H9 (cell line): ENCODE data around the gene CLEC4E. TPM values are rescaled to one million over a fixed set of nuclear protein-coding genes. Genes with fewer than 3 reads are reported as not detected.

Source experiments
- DNase-seq: peaks from one replicate; pipeline ENCODE4 v3.0.0-alpha.2; 2017
- H2AFZ ChIP-seq: one replicate; pipeline ENCODE4 v1.6.1; 2013; ENCODE audit warnings: mild to moderate bottlenecking, low read length, control low read depth, moderate library complexity
- H2AK5ac ChIP-seq: 2 replicates; pipeline ENCODE4 v1.6.1; 2013; ENCODE audit warnings: low read length, control low read depth, mixed read lengths; ENCODE audit not compliant: insufficient read length
- H2BK120ac ChIP-seq: one replicate; pipeline ENCODE4 v1.6.1; 2013; ENCODE audit warnings: low read depth, mild to moderate bottlenecking, low read length, control low read depth, inconsistent platforms; ENCODE audit not compliant: poor library complexity, severe bottlenecking
- H2BK12ac ChIP-seq: 2 replicates; pipeline ENCODE4 v1.6.1; 2013; ENCODE audit warnings: low read length, control low read depth, mixed read lengths, low read depth; ENCODE audit not compliant: insufficient read length
- H2BK15ac ChIP-seq: 2 replicates; pipeline ENCODE4 v1.6.1; 2013; ENCODE audit warnings: low read depth, low read length, control low read depth
- H2BK20ac ChIP-seq: one replicate; pipeline ENCODE4 v1.6.1; 2013; ENCODE audit warnings: low read depth, mild to moderate bottlenecking, low read length, control low read depth, inconsistent platforms; ENCODE audit not compliant: poor library complexity, severe bottlenecking
- H2BK5ac ChIP-seq: 2 replicates; pipeline ENCODE4 v1.6.1; 2013; ENCODE audit warnings: low read length, control low read depth, mixed read lengths; ENCODE audit not compliant: insufficient read length
- H3K14ac ChIP-seq: 2 replicates; pipeline ENCODE4 v1.6.1; 2013; ENCODE audit warnings: low read length, control low read depth; ENCODE audit not compliant: insufficient read depth
- H3K18ac ChIP-seq: 2 replicates; pipeline ENCODE4 v1.6.1; 2013; ENCODE audit warnings: low read depth, mild to moderate bottlenecking, mixed read lengths, low read length, control low read depth; ENCODE audit not compliant: insufficient read length
- H3K23ac ChIP-seq: 2 replicates; pipeline ENCODE4 v1.6.1; 2013; ENCODE audit warnings: low read length, control low read depth, mixed read lengths, low read depth; ENCODE audit not compliant: insufficient read length
- H3K23me2 ChIP-seq: 2 replicates; pipeline ENCODE4 v1.6.1; 2013; ENCODE audit warnings: low read depth, mild to moderate bottlenecking, mixed read lengths, low read length, control low read depth; ENCODE audit not compliant: insufficient read length, poor library complexity, severe bottlenecking
- H3K27ac ChIP-seq: 2 replicates; pipeline ENCODE4 v1.5.1; 2013; ENCODE audit warnings: low read length, control low read depth, mixed read lengths, low read depth; ENCODE audit not compliant: insufficient read length
- H3K27me3 ChIP-seq: 2 replicates; pipeline ENCODE4 v1.6.1; 2013; ENCODE audit warnings: low read length, control low read depth, inconsistent platforms; ENCODE audit not compliant: insufficient read depth
- H3K4ac ChIP-seq: 2 replicates; pipeline ENCODE4 v1.6.1; 2013; ENCODE audit warnings: low read depth, mild to moderate bottlenecking, control low read depth, inconsistent platforms, low read length, moderate library complexity
- H3K4me1 ChIP-seq: 2 replicates; pipeline ENCODE4 v1.6.1; 2013; ENCODE audit warnings: low read length, control low read depth, inconsistent platforms; ENCODE audit not compliant: insufficient read depth
- H3K4me2 ChIP-seq: 2 replicates; pipeline ENCODE4 v1.6.1; 2013; ENCODE audit warnings: low read length, control low read depth, mixed read lengths; ENCODE audit not compliant: insufficient read length, insufficient read depth
- H3K56ac ChIP-seq: 2 replicates; pipeline ENCODE4 v1.6.1; 2013; ENCODE audit warnings: low read depth, mild to moderate bottlenecking, mixed read lengths, low read length, control low read depth; ENCODE audit not compliant: insufficient read length
- H3K79me1 ChIP-seq: 2 replicates; pipeline ENCODE4 v1.6.1; 2013; ENCODE audit warnings: low read depth, mild to moderate bottlenecking, moderate library complexity, low read length, control low read depth, inconsistent platforms; ENCODE audit not compliant: insufficient read depth, poor library complexity, severe bottlenecking
- H3K79me2 ChIP-seq: 2 replicates; pipeline ENCODE4 v1.6.1; 2013; ENCODE audit warnings: low read length, control low read depth, inconsistent platforms; ENCODE audit not compliant: insufficient read depth
- H3K9ac ChIP-seq: 2 replicates; pipeline ENCODE4 v1.6.1; 2013; ENCODE audit warnings: low read length, control low read depth, mixed read lengths; ENCODE audit not compliant: insufficient read length; ENCODE audit errors: extremely low read depth
- H3K9me3 ChIP-seq: one replicate; pipeline ENCODE4 v1.6.1; 2013; ENCODE audit warnings: low read depth, low read length, inconsistent platforms; ENCODE audit not compliant: control insufficient read depth
- H3T11ph ChIP-seq: one replicate; pipeline ENCODE4 v1.6.1; 2013; ENCODE audit warnings: mild to moderate bottlenecking, low read length, control low read depth, inconsistent platforms
- H4K20me1 ChIP-seq: one replicate; pipeline ENCODE4 v1.6.1; 2013; ENCODE audit not compliant: control insufficient read depth, insufficient read length, insufficient read depth
- H4K5ac ChIP-seq: 2 replicates; pipeline ENCODE4 v1.6.1; 2013; ENCODE audit warnings: low read depth, mild to moderate bottlenecking, mixed read lengths, low read length, control low read depth; ENCODE audit not compliant: insufficient read length
- H4K8ac ChIP-seq: replicated peaks from 2 replicates; pipeline ENCODE4 v1.6.1; 2013; ENCODE audit warnings: low read length, control low read depth, mixed read lengths, low read depth; ENCODE audit not compliant: insufficient read length
- H4K91ac ChIP-seq: 2 replicates; pipeline ENCODE4 v1.6.1; 2013; ENCODE audit warnings: low read depth, mild to moderate bottlenecking, moderate library complexity, mixed read lengths, low read length, control low read depth; ENCODE audit not compliant: insufficient read length
- H3K27ac Mint-ChIP-seq, 3 experiments: 2 replicates in 2 of 3; 3 replicates in 1 of 3; pipeline ENCODE4 v1.8.0; 2020 to 2021; ENCODE audit warnings: mixed read lengths in 3 of 3, mild to moderate bottlenecking in 1 of 3, moderate library complexity in 1 of 3
- H3K27me3 Mint-ChIP-seq: 2 replicates; pipeline ENCODE4 v1.8.0; 2021; ENCODE audit warnings: low read depth, mild to moderate bottlenecking, moderate library complexity, mixed read lengths
- H3K36me3 Mint-ChIP-seq, 3 experiments: 2 replicates in 2 of 3; 3 replicates in 1 of 3; pipeline ENCODE4 v1.8.0; 2020 to 2021; ENCODE audit warnings: low read depth in 3 of 3, mixed read lengths in 3 of 3; ENCODE audit not compliant: insufficient read depth in 1 of 3
- H3K4me1 Mint-ChIP-seq, 2 experiments: 2 replicates each; pipeline ENCODE4 v1.8.0; 2020; ENCODE audit warnings: mixed read lengths in 2 of 2
- H3K4me3 Mint-ChIP-seq, 2 experiments: 2 replicates in 1 of 2; 3 replicates in 1 of 2; pipeline ENCODE4 v1.8.0; 2020 to 2021; ENCODE audit warnings: mild to moderate bottlenecking in 2 of 2, mixed read lengths in 2 of 2, moderate library complexity in 1 of 2
- H3K9me3 Mint-ChIP-seq, 2 experiments: 2 replicates in 1 of 2; 3 replicates in 1 of 2; pipeline ENCODE4 v1.8.0; 2020; ENCODE audit warnings: mild to moderate bottlenecking in 2 of 2, mixed read lengths in 2 of 2, moderate library complexity in 1 of 2
- CTCF ChIP-seq: fragments of 200-600 bp; sonication (generic); conservative IDR thresholded peaks from 3 replicates; pipeline ENCODE4 v1.8.0; 2021; ENCODE audit warnings: antibody characterized with exemption, mild to moderate bottlenecking
- WGBS: extraction: QIAGEN DNeasy Blood & Tissue Kit; methylation state at CpG from one replicate; pipeline ENCODE4 v1.1.7; 2013; ENCODE audit warnings: missing lambda C conversion rate, low lambda C conversion rate, mixed read lengths; ENCODE audit not compliant: insufficient read length; ENCODE audit errors: extremely low coverage; 5-methylcytosine and 5-hydroxymethylcytosine counted together
- total RNA-seq: library from RNA; stranded (reverse); gene quantifications from 2 replicates; pipeline ENCODE4 v1.2.1, GENCODE V29; 2021

Gene CLEC4E
- total RNA-seq, 1 experiment from 2014 or later = not detected

DNA sequence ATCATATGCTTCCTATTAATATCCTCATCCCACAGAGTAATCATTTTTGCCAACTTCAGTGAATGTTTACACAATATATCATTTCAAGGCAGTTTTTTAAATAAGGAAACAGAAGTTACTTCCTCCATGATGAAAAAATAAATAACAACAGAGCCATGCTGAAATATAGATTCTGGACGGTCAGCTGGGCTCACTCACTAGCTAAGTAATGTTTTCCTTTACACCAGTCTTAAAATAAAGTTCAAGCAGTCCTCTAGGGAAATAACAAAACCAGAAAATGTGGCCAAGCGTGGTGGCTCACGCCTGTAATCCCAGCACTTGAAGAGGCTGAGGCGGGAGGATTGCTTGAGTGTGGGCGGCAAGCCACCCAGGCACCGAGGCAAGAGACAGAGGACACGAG, 43.3 kb upstream of the CLEC4E start:
- Mint-ChIP-seq H3K36me3 (peaks cover 0 to 2% (median 0%) of the 10 kb centered on the region in 3 experiments; a peak in 1 of 7 replicates), H3K27ac (no peak overlapping the region), H3K4me3 (no peak overlapping the region), H3K9me3 (no peaks in the 10 kb centered on the region; a peak in 1 of 5 replicates), H3K4me1 (no peaks in the 10 kb centered on the region), H3K27me3 (no peaks in the 10 kb centered on the region; the same call in 1 of the 2 replicates)
- Histone ChIP-seq H3K14ac (no peak overlapping the region), H3T11ph (no peak overlapping the region), H3K56ac (no peak overlapping the region), H2BK5ac (no peak overlapping the region), H3K27ac (no peak overlapping the region), H3K9ac (no peak overlapping the region), H3K4me1 (no peaks in the 10 kb centered on the region), H3K9me3 (no peaks in the 10 kb centered on the region), H3K27me3 (no peaks in the 10 kb centered on the region), H4K91ac (no peak overlapping the region), H2BK120ac (no peak overlapping the region), H4K20me1 (no peaks in the 10 kb centered on the region), H2BK20ac (no peak overlapping the region), H4K8ac (no peak overlapping the region), H2BK15ac (no peak overlapping the region), H3K79me1 (no peaks in the 10 kb centered on the region), H3K4me2 (no peak overlapping the region), H2AK5ac (no peak overlapping the region), H3K23me2 (no peaks in the 10 kb centered on the region), H3K79me2 (no peaks in the 10 kb centered on the region), H4K5ac (no peak overlapping the region), H3K4ac (no peak overlapping the region), H3K18ac (no peak overlapping the region), H2AFZ (no peak overlapping the region), H3K23ac (no peak overlapping the region), H2BK12ac (no peak overlapping the region)
- no peak for DNase-seq
- TF ChIP-seq CTCF = no peak
- no CpG with 5 or more reads among the region's 7 CpGs for WGBS
